Activated CD4-positive, CD25-positive, alpha-beta regulatory T cell treated with anti-CD3 and anti-CD28 coated beads, Interleukin-2, amount 50 U/mL, for 16 hours (primary cell): ENCODE measurements around the gene ALG3.

Experiments
- DNase-seq: peaks from one replicate; pipeline ENCODE4 v3.0.0-alpha.2; 2020; ENCODE audit warnings: low read depth, low spot score

ALG3 gene

DNA sequence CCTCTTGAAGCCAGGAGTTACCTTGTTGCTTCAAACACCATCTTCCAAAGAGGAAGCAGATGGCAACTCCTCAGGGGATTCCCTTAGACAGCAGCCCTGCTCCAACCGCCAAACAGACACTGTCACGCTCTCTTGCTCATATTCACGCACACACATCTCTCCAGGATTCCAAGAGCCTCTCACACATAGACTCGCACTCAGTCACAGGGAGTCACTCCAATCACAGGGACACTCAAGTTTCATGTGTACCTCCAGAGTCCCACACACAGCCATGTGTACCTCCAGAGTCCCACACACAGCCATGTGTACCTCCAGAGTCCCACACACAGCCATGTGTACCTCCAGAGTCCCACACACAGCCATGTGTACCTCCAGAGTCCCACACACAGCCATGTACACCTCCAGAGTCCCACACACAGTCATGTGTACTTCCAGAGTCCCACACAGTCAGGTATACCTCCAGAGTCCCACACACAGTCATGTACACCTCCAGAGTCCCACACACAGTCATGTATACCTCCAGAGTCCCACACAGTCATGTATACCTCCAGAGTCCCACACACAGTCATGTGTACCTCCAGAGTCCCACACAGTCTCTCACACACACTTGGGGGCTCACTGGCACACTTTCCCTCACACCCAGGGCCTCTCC lies 13.3 kb downstream of the ALG3 start:
- no peak for DNase-seq

DNA sequence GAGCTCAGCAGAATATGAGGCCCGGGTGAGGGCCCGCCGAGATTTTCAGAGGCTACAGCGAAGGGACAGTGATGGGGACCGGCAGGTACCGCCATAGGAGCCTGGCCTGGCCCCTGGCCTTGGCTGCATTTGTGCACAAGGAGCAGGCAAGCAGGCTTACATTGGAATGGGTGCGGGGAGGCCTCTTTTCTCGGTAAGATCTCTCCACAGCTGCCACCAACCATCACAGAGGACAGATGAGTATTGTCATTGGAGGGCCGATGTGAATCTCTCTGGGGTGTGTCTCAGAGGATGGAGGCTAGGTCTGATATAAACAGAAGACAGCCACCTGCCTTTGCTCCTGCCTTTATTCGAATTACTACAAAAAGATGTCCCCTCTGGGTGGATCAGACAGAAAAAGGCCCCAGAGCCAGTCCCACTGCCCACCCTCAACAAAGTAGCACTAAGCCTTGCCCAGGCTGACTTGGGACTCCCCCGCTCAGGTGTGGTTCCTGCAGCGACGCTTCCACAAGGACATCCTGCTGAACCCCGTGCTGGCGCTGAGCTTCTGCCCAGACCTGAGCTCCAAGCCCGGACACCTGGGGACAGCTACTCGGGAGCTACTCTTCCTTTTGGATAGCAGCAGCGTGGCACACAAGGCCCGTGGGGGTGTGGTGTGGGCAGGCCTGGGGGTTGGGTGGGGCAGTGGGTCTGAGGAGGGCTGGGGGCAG lies 13.9 kb downstream of the ALG3 start:
- no peak for DNase-seq

DNA sequence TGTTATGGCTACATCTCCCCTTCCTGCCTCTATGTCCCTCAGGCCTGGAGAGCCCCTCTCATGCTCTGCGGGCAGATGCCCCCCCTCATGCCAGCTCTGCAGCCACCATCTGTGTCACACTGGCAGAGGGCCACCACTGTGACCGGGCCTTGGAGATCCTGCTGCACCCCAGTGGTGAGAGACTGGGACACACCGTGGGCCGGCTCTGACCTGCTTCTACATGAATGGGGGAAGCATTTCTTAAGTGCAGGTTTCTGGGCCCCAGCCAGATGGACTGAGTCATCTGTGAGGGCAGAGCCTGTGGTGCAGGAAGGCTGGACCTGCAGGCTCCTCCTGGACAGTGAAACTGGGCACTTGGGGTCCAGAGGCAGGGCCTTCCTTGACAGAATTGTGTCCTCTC lies 14.5 kb downstream of the ALG3 start:
- no peak for DNase-seq

DNA sequence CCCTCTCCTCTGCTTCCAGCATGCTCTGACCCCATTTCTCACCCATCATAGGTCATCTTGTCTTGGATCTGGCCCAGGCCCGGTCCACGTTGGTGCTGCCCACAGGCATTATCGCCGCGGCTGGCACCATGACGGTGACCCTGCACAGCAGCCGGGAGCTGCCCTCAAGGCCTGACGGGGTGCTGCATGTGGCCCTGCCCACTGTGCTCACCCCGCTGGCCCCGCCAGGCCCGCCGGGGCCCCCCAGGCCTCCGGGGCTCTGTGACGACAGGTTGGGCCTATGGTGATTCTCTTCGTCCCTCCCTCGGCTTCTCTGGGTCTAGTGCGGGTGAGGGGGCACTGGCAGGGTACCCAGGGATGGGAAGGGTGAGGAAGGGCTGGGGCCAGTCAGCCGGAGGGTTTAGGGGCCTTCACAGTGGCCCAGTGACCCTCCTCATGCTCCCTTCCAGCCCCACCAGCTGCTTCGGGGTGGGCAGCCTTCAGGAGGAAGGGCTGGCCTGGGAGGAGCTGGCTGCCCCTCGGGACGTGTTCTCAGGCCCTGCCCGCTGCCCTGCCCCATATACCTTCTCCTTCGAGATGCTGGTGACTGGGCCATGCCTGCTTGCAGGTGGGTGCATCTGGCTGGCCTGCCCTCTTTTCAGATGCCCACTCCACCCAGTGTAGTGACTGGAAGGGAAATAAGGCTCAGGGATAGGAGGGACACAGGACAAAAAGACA lies 15.5 kb downstream of the ALG3 start:
- no peak for DNase-seq

DNA sequence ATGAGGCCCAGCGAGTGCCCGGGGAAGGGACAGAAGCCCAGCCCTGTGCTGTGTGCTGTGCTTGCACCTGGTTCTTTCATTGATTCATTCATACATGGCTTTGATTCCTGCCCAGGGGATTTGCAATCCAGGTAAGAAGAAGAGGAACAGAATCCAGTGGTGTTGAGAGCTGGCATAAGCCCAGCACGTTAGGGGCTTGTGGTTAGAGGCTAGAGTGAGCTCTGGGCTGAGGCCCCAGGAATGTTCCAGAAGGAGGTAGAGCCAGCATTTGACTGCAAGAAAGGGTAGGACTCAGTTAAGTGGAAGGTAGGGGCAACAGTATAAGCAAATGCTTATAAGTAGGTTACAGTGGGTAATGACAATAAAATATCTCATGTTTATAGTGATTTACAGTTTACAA lies 17.1 kb downstream of the ALG3 start:
- DNase-seq = no peak

DNA sequence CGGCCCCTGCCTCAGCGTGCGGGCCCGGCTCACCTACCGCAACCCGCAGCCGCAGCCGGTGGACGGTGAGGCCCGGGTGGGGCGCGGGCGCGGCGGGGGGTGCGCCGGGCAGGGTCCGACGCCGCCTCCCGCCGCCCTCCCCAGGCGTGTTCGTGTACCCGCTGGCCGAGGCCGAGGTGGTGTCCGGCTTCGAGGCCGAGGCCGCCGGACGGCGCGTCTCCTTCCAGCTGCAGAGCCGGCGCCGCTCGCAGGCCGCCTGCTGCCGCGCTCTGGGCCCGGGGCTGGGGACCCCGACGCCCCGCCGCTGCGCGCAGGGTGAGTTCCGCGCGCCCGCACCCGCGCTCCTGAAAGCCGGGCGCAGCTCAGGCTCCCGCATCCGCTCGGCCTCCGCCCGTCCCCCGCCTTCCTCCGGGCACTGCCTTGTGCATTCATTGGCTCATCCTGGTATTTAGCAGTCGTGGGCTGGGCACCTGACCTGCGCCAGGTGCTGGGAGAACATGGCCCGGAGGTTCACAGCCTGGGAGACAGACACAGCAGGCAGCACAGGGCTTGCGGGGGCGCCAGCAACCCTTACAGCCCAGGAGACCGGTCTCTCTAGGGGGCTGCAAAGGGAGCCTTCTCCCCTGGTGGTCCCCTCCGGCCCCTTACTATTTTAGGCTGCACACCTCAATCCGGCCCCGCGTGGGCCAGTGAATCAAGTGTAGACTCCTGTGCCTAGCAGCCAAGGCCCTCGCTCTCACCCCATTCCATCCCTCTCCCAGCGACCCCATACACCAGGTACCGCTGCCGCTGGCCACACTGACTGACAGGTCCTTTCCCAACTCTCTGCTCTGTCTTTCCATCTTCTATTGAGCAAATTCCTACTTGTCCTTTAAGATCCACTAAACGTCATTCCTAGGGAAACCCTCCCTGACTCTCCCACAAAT lies 17.9 kb downstream of the ALG3 start:
- DNase-seq = no peak

DNA sequence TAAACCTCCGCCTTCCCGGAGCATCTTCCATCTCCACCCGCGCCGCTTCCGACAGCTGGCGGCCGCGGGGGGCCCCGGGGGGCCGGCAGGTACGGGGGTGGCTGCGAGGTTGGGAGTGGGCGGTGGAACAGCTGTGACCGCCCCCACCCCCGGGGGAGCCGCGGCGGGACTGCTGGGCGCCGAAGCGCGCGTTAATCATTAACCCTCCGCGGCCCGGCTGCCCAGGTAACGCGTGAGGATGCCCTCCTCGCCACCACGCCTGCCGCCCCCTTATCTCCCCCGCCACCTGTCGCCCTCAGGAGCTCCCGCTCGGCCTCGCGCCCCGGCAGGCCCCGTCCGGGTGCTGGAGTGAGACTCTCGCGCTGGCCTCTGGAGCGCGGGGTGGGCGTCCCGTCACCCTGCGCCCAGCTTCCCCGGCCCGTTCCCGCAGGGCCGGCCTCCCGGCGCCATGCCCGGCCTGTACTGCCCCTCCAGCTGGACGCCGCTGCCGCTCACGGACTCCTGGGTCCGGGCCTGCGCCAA lies 18.6 kb downstream of the ALG3 start:
- no peak for DNase-seq

DNA sequence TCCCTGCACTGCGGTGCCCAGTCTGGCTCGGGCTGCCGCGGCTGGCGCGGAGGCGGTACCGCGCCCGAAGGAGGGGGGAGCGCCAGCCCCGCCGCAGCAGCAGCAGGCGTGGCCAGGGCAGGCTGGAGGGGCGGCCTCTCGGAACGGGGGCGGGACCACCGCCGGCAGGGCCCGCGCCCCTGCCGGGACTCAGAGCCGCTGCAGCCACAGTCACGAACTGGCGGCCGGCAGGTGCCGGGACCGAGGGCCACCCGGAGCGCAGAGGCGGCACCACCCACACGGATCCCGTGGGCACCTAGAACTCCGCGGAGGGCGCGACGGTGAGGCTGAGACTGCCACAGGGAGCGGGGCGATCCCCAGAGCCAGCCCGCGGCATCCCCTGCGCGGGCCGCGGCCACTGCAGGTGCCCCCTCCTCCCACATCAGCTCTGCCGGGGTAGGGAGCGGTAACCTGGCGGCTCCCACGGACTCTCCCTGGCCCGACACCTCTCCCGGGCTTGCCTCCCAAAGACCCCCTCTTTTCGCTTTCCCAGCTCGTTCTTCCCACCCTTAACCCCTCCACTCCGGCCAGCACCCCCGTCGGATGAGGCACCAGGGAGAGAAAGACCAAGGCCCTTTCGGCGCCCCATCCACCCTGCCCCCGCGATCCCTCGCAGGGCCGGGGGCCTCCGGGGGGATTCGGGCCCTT lies 19.2 kb downstream of the ALG3 start, which contains the start of gene VWA5B2:
TSS of gene VWA5B2 (plus strand) at position 192 of the 687 bp plus-strand sequence. CDS start 944 bp downstream, outside the sequence.
- DNase-seq = no peak

DNA sequence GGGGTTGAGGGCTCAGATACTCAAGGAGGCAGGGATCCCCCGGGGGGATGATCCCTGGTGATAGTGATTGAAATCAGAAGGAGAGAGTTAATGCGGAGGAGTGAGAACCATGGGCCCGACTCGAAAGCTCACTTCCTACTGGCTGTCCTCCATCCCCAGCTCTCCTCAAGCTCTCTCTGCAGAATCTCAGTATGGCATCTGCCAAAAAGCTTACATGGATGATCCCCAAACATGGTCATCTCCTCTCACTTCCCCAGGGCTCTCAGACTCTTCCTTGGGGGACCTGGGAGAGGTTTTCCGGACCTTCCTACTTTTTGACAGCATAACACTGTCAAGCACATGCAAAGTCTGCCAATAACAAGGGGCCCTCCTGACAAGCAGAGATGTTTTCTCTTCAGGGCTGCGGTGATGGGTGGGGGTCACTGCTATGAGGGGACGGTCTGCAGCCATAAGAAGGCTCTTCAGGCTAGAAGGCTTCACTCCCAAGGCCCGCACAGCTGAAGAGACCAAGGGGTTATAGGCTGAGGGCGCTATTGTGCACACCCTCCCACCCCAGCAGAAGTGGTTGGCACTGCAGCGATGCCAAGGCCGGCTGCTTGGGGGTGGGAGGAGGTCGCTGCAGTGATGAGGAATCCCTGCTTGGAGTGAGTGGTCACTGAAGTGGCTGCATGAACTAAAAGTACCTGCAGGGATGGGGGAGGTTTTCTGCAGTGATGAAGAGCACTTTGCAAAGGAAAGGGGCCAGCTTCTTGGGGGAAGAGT lies 20.2 kb downstream of the ALG3 start:
- DNase-seq = no peak

DNA sequence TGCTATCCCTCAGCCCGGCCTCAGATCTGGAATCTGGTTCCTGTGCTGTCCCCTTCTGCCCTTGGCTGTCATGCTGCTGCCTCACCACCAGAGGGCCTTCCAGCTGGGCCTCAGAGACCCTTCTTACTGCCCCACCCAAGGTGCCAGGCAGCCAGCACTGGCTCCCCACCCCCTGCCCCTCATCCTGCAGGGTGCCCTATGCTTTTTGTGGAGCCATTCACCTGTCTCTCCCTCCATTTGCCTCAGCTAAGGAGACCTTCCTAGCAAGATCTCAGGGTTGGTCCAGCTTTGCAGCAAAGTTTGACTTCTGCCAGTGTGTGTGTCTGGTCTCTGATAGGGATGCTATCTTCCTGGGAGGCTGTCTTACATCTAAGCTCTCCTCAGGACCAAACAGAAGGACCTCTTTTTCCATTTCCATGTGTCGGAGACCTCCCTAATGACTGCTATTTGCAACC lies 21.3 kb downstream of the ALG3 start:
- no peak for DNase-seq

DNA sequence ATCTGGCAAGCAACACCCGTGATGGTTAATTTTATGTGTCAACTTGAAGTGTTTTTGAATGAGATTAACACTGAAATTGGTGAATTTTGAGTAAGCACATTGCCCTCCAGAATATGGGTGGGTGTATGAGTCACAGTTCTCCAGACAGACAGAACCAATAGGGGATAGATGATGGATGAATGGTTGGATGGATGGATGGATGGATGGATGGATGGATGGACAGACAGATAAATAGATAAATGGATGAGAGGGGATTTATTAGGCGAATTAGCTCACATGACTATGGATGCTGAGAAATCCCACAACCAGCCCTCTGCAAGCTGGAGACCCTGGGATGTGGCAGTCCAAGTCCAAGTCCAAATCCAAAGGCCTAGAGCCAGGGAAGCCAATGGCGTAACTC lies 24.8 kb downstream of the ALG3 start:
- no peak for DNase-seq

DNA sequence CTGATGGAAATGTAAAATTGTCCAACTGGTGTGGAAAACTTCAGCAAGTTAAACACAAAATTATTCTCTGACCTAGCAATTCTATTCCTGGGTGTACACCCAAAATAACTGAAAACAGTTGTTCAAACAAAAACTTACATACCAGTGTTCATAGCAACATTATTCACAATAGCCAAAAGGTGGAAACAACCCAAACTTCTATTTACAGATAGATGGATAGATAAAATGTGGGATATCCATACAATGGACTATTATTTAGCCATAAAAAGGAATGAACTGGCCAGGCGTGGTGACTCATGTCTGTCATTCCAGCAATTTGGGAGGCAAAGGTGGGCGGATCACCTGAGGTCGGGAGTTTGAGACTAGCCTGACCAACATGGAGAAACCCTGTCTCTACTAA lies 26.2 kb downstream of the ALG3 start:
- no peak for DNase-seq

DNA sequence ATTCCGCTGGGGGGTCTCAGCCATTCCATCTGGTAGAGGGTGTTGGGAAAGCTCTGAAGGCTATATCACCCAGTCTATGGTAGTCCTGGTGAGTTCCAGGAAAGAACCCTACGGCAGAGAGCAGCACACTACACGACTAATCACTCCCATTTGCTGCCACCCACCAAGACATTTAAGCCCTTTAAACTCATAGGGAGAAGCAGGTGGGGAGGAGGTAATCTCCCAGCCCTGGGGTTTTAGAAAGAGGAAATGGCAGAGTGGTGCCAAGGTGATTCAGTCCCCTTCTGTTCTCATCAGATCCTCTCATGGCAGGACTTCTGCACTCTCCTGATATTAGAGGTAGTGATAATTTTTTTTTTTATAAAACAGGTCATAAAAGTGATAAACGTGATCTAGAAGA lies 29.9 kb downstream of the ALG3 start:
- no peak for DNase-seq

DNA sequence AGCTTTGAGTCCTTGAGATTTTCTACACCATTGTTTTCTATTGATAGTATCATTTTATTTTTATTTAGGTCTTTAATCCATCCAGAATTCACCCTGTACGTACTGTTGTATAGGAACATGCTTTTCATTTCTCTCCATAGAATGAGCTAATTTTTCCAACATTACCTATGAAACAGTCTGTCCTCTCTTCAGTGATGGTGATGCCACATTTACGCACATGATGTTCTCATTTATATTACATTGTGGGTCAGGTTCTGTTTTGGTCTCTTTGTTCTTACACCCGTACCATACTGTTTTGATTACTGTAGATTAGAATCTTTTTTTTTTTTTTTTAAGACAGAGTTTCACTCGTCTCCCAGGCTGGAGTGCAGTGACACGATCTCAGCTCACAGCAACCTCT lies 37.0 kb downstream of the ALG3 start:
- no peak for DNase-seq

DNA sequence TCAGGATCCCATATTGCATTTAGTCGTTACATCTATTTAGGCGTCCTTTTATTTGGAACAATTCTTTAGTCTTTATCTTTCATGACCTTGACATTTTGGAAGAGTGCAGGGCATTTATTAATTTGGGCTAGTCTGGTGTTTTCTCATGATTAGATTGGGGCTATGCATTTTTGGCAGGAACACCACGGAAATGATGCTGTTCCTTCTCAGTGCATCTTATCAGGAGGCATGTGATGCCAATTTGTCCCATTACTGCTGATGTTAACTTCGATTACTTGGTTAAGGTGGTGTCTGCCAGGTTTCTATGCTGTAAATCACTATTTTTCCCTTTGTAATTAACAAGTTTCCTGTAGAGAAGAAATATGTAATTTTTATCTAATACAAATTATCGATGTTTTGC lies 37.5 kb downstream of the ALG3 start:
- DNase-seq = no peak

DNA sequence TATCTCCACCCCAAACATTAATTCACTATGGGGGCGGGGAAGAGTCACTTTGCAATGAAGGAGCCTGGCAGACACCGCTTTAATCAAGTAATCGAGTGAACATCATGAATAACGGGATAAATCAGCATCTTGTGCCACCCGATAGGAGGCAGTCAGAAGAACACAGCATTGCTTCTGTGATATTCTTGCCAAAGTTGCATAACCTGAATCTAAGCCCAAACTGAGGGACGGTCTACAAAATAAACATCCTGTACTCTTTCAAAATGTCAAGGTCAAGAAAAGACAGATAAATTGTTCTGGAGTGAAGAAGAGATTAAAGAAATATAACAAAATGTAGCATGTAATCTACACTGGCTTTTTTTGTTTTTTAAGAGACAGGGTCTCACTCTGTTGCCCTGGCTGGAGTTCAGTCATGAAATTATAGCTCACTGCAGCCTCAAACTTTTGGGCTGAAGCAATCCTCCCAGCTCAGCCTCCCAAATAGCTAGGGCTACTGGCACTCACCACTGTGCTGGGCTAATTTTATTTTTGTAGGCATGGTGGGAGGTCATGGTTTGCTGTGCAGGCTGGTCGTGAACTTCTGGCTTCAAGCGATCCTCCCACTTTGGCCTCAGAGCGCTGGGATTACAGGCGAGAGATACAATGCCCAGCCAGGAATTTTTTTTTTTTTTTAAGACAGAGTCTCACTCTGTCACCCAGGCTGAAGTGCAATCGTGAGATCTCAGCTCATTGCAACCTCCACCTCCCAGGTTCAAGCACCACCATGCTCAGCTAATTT lies 39.4 kb downstream of the ALG3 start:
- no peak for DNase-seq

DNA sequence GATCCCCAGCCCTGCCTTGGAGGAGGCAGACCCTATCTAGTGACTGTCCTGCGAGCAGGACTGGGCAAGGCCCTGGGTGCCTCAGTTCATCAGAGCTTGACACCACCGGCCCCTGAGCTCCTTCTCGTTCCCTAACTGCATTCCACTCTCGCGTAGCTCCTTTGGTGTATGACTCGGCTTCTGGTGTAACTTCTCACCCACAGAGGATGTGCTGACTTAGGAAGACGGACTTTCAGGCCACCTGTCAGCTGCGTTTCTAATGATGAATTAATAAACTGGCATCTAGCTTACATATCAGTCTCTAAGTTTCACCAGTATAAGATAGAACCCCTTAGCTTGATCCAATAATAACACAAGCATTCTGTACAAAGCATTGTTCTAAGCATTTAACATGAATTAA lies 45.2 kb downstream of the ALG3 start:
- no peak for DNase-seq

DNA sequence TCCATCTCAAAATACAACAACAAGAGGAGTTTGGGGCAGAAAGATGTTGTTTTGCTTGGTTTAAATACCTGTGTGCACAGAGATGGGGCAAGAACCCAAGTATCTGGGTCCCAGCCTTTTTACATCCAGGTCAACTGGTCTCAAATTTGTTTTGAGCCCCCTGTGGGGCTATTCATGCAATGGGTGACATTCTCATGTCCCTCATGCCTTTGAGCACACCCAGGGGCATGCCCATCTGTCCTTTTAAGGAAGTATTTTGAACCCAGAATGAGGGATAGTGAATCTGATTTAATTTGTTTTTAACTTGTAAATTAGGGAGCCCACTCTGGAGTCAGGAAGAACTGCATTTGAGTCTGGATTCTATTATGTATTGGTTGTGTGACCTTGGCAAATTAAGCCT lies 47.9 kb downstream of the ALG3 start:
- DNase-seq = no peak

DNA sequence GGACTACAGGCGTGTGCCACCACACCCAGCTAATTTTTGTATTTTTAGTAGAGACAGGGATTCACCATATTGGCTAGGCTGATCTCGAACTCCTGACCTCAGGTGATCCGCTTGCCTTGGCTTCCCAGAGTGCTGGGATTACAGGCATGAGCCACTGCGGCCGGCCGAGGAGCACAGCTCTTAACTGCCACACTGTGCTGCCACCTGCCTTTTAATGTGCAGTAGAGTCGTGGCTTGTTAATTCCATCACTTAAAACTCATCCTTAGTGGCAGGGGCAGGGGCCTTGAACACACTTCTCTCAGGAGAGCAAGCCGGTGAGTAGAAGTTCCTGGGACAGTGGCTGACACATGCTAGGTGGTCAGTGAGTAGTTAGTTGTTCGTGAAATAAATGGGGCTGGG lies 50.3 kb downstream of the ALG3 start:
- no peak for DNase-seq
